ENCODE results near the gene SLC6A11. TPM values are rescaled to one million over a fixed set of nuclear protein-coding genes. Genes with fewer than 3 reads are reported as not detected.
A peak's percentile ranks its signal among the peaks of the same experiment; 100 is the strongest.

The SLC6A11 gene
- total RNA-seq, 1 donor from 2014 or later, result 35.1 TPM

DNA sequence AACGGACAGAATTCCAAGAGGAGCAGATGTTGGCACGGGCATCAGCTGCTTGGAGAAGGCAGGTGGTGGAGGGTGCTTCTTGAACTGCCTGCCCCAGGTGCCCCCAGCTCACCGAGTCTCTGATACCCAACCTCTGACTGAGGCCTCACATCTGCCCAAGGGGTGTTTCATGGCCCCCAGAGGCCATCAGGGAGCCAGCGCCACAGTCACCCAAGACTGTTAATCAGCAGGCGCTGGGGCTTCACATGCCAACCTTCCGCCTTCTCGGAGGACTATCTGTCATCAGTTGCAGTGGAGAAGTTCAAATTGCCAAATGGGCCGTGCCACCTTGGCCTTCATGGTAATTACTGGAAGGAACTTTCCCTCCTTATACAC is 114.6 kb downstream of the SLC6A11 start:
- no peak for DNase-seq

DNA sequence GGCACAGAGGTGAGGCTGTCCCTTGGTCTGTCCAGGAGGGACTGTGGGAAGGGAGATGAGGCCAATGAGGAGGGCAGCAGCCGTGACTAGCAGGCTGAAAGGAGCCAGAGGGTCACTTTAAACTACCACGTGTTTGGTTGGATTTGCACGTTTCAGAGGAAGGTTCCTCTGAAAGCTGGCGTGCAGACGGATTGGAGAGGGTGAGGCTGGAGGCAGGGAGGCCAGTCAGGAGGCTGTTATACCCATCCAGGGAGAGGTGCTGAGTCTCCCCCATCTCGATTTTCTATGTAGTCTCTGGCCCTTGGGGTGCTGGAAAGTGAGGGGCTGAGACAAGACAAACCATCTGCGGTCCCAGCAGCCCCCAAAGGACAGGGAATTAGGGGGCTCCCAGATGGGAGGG is 116.6 kb downstream of the SLC6A11 start:
- DNase-seq, result no peak

DNA sequence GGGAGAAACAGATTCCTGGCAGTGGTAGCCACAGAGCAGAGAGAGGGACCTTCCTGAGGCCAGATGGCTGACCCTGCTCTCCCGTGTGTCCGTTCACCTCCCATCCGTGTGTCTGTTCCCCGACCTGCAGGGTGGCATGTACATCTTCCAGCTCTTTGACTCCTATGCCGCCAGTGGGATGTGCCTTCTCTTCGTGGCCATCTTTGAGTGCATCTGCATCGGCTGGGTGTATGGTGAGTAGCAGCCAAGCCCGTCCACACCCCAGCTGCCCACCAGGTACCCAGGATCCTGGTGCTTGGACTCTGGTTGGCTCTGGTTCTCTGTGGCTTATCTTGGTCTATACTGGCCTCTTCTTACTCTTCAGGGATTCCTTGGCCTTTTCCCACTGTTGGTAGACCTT is 117.0 kb downstream of the SLC6A11 start:
- no peak for DNase-seq

DNA sequence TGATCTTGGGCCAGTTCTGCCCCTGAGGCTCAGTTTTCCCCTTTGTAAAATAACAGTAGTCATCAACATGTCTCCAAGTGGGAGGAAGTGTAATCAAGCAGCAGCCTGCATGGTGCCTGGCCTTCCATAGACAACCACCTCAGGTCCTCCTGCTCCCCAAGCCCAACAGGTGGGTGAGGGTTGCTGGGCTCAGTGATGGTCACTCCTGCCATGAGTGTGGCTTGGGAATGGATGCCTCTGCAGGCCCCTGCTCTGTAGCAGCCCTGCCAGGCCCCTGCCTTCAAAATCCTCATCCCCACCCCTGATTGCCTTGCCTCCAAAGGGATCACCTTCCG is 117.4 kb downstream of the SLC6A11 start:
- no peak for DNase-seq

GRCh38 chr3:10933805-10934481 is 117.9 kb downstream of the SLC6A11 start:
- DNase-seq, result no peak

DNA sequence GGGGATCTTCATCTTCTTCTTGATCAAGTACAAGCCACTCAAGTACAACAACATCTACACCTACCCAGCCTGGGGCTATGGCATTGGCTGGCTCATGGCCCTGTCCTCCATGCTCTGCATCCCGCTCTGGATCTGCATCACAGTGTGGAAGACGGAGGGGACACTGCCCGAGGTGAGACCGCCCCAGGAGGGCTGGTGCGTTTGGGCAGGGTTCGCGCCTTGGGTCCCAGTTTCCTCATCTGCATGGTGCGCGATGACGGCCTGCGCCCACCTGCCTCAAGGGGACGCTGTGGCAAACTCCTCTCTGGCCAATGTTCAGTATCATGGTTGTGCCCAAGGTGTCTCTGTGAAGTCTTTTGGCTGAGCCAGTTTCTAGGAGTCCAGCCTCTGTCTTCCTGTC is 119.0 kb downstream of the SLC6A11 start:
- no peak for DNase-seq

GRCh38 chr3:10935846-10936631 is 120.0 kb downstream of the SLC6A11 start:
- no peak for DNase-seq

- no peak for DNase-seq
Measured at GRCh38 chr3:10936686-10937085, 120.7 kb downstream of the SLC6A11 start.

- no peak for DNase-seq
Measured at GRCh38 chr3:10937141-10937825, 121.3 kb downstream of the SLC6A11 start.

DNA sequence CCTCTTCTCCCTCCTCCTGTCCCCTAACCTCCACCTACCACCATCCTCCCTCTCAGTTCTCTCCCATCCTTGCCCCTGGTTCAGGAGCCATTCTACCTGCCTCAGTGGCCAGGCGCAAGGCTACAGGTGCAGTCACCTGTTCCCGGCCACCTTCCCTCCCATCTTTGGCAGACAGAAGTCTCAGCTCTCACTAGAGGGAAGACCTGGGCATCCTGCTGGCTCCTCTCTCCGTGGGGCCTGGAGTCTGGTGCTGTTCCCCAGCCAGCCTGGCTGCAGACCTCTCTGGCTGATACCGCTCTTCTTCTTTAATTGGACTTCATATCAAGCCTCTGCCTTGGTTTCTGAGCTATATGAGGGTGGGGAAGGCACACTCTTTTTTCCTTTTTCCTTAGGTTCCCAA is 123.5 kb downstream of the SLC6A11 start:
- no peak for DNase-seq

DNA sequence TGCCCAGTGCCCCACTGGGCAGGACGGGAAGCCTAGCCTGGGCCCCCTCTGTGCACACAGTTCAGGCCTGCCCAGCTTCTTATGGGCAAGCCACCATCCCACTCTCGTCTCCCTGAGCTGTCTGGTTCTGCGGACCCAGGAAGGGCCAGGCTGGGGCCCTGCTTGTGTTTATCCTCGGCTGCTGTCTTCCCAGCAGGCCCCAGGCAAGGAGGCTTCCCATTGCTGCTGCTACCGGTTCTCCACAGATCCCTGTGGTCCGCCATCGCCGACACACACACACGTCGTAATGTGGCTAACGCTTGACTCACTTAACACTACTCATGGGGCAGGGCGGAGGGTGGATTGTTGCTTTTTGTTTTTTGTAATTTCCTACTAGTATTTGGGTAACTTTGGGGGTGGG is 124.1 kb downstream of the SLC6A11 start:
- DNase-seq, result no peak

DNA sequence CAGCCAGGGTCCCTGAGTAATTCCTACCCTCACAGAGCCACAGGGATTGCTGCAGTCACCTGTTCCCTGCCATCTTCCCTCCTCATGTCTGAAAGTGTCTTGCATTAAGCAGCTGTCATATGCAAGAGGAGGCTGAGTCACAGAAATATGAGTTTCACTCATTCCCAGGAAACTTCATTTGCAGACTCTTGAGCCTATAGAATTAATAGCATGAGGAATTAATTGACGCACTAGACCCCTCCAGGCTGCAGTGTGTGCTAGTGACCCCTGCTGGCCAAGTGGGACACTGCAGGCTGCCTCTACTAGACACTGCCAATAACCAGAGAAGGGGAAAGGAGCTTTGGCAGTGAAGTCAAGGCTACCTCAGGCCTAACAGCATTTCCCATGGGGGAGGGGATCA is 125.9 kb downstream of the SLC6A11 start:
- no peak for DNase-seq

- DNase-seq, result no peak
Measured at GRCh38 chr3:10942690-10943205, 126.7 kb downstream of the SLC6A11 start.

DNA sequence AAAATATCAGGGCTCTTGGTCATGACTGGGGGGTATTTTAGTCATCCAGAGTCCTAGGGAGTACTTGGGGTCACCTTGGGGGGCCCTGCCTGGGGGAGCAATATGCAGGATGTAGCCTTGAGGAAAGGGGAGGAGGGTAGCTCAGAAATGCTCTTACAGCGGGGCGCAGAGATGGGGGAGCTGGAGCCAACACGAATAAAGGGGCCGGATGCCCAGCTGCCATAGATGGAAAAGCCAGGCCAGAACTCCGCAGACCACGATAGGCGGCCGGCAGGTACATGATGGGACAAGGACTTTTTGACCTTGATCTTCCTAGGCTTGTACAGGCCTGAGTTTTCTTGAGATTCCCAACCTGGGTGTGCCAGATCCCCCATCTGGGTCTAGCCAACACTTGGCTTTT is 128.8 kb downstream of the SLC6A11 start:
- DNase-seq, result no peak

GRCh38 chr3:10945683-10946287 is 129.8 kb downstream of the SLC6A11 start:
- DNase-seq, result no peak

DNA sequence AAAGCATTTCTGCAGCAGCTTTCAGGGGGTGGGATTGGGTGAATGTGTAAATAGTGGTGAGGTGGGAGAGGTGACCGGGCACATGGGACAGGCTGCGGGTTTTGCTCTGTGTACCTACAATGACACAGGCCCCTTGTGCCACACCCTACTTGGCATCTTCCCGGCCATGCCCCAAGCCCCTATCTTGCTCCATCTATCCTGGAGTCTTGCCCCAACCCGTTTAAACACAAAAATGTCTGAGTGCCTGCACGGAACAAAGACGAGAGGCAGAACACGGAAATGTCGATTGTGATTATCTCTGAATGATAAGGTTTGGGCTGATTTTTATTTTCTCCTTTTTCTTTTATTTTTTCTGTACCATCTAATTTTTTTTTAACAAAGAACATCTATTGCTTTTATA is 130.5 kb downstream of the SLC6A11 start:
- no peak for DNase-seq

- DNase-seq, result no peak
Measured at GRCh38 chr3:10948326-10948725, 132.3 kb downstream of the SLC6A11 start.

GRCh38 chr3:10949197-10949596 is 133.2 kb downstream of the SLC6A11 start:
- peak; percentile 62 for DNase-seq

- no peak for DNase-seq
Measured at GRCh38 chr3:10950476-10951294, 134.7 kb downstream of the SLC6A11 start.

- DNase-seq, result no peak
Measured at GRCh38 chr3:10951295-10951926, 135.4 kb downstream of the SLC6A11 start.

DNA sequence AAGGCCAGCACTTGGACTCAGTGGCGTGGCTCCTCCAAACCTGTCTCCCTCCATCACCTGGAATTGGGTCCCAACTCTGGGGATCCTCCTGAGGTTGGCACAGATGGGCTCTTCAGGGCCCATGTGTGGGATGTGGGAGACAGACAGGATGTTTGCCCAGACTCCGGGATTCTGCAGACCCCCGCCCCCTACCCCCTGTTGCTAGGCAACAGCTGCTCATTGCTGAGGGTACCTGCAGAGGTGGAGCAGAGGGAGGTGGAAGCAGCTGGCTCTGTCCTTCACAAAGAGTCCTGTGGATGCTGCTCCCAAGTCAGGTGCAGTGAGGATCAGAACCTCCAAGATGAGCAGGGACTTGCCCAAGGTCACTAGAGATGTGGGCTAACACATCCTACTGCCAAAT is 136.5 kb downstream of the SLC6A11 start:
- no peak for DNase-seq

GRCh38 chr3:10954740-10955139 is 138.7 kb downstream of the SLC6A11 start:
- no peak for DNase-seq

Measured in occipital lobe (tissue), 2 donors.